ENCODE results near the gene AKR1B1.

Gene AKR1B1

GRCh38 chr7:134407311-134407710 lies 51.6 kb downstream of the AKR1B1 start:
- no peak for DNase-seq

- DNase-seq = no peak
Measured at GRCh38 chr7:134406431-134406830, 52.5 kb downstream of the AKR1B1 start.

- DNase-seq = no peak
Measured at GRCh38 chr7:134405299-134405698, 53.6 kb downstream of the AKR1B1 start.

GRCh38 chr7:134403062-134403461 lies 55.8 kb downstream of the AKR1B1 start:
- DNase-seq = no peak

GRCh38 chr7:134400859-134401258 lies 58.0 kb downstream of the AKR1B1 start:
- DNase-seq = no peak

- DNase-seq = no peak
Measured at GRCh38 chr7:134396031-134396430, 62.9 kb downstream of the AKR1B1 start.

DNA sequence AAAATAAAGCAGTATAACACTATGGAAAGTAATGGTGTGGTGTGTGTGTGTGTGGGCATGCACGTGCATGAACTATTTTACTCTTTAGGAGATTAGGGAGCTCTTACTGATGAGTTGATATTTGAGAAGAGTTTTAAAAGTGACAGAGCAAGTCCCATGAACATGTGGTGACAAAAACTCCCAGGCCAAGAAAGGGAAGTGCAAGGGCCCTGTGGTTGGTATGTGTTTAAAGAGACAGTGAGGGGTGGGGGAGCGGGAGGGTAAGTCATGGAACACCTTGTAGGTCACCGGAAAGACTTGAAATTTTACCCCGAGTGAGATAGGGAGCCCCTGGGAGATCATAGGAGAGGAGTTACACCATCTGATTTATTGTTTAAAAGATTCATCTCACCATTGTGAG lies 63.3 kb downstream of the AKR1B1 start:
- no peak for DNase-seq

GRCh38 chr7:134394056-134394455 lies 64.8 kb downstream of the AKR1B1 start:
- no peak for DNase-seq

Data from cortex of kidney (tissue), 1 donor.